ENCODE measurements around the gene CELF2.

The CELF2 gene

DNA sequence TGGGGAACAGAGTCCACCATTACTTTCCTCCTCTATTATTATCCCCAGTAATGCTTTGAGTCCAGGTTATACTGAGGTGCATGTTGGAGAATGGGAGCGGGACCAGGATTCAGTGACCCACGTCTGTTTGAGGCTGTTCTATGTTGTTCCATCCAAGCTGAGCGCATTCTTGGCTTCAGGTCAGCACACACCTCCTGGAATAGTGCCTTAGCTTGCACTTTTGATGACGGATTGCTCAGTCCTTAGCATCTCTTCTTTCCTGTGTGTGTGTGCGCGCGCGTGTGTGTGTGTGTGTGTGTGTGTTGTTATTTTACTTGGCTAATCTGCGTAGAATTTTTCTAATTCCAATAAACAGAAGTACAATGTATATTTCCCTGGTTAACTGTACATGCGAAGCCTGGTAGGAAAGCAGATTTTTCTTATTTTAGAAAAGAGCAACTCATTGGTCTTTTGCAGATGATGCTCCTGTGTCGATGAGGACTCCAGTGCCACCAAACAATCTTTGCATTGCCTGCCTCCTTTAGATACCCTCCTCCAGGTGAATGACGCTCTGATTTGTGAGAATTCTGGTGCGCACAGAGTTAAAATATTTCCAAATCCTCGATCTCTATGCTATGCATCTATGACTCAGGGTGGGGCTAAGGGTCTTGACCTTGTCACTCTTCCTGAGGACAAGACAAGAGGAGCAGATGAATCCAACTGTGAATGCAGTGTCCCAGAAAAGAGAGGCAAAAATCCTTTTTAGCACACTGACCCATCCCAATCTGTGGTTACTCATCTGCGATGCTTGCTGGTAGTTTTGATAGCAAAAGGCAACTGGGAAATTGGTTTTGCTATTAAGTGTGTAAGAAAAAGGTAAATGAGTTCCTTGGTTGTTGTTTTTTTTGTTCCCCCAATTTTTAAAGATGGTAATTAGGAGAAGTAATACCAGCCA lies 13.3 kb upstream of the CELF2 start:
- no peak for DNase-seq

DNA sequence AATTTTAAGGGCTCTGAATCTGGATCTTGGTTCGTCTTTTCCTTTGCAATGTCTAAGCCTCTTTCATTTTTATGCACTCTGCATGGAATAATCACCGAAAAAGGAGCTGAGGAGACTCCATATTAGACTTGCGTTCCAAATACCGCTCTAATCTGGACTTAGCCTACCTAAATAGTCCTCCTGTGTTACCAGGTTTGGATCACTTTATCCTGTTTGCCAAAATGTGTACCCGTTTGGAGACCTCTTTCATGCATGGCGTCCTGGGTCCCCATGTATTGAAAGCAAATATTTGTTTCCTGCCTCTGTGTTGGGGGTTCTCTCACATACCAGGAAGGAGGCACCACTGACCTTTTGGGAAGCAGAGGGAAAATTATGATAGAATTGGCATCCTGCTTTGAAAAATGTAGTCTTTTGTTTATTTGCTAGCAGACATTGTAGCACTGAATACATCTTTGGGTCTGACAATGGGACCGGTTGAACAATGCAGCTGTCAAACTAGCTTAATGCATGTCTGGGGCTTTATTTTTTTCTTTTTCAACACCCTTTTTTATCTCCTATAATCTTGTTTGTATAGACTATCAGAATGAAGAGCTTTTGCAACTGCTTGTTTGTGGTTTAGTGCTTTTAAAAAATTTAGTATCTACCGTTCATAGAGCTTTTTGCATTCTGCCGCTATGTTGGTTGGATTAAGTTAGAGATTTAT lies 11.8 kb upstream of the CELF2 start:
- no peak for DNase-seq

DNA sequence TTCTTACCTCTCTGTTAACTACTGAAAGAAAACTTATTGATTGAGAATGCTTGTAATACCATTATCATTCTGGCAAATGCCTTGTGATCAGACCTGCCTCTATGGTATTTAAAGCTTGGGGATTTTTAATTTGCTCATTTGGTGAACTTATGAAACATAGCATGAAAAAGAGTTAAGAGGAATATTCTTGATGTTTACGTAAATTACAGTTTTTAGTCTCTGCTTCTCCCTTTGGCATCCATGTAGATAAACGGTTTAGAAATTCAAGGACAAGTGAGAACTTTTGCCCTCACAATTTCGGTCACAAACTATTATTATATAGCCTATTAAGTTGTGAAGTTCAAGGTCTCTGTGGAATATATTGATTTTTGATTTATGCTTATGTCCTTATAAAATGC lies 11.2 kb upstream of the CELF2 start:
- no peak for DNase-seq

DNA sequence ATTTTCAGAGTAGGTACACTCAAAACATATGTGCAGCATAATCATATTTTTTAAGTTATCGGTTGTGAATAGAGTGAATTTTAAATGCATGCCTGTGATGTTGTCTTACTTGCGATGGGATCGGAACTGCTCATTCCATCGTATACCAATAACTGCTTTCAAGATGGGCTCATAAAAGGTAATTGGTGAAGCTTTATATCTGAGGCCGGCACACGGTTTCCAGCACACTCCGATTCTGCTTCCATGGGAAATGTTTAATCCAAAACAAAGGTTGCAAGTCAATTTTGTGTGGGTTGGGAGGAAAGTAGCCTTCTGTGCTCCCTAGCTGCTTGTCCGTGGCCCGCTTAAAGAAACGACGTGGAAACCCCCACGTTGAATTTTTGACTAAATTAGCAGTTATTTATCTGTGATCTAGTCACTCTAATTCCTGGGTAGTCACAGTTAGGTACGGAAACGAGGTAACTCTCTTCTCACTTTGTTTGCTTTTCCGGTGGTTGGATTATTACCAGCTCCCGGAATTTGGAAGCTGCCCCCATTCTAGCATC lies 10.1 kb upstream of the CELF2 start:
- DNase-seq = no peak

DNA sequence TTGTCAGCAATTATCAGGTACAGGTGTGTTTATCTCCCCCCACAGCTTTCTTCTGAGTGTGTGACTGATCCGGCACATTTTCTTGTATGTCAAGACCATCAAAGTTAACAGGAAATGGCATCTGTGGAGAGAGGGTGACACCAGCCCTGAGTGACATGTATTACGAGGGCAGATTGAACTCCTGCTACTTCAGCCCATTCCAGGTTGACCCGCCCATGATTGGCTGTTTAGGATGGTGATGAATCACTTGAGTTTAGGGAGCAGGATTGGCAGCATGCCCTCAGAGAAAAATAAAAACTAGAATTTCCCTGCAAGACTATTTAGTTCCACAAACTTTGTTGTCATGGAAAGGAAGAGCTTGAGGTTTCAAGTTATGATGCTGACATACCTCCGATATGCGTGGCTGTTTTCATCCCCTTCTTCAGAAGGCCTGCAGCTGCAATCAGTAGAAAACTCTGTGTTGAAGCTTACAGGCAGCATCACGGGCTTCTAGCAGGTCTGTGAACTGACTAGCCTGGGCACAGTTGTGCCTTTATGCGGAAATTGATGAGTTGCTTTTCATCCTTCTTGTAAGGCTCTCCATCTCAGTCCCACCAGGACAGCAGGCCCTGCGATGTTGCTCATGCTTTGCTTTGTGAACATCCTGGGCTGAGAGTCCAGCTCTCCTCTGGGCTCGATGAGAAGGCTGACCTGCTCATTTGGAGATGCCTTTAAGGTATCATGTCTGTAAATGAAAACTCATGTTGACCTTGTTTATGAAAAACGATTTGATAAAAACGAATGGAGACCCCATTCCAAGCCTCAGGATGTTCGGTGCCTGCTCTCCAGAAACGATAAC lies 8.0 kb upstream of the CELF2 start:
- no peak for DNase-seq

DNA sequence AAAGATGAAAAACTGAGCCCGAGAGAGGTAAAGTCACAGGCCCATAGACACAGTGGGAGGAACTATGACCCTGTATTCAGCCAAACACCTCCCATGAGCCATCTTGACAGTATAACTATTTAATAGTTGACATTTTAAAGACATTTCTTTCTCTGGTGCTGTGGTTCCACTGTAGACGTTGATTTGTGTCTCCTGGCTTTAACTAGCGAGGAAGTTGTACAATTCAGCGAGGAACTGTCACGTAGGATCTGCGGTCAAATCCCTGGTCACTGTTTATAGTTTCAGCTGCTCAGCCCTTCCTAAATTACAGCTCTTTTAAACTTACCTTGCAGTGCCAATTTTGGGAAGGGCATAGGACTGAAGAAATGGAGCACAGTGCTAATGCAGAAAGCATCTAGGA lies 7.1 kb upstream of the CELF2 start:
- no peak for DNase-seq

GRCh38 chr10:11011436-11011835 lies 6.2 kb upstream of the CELF2 start:
- no peak for DNase-seq

GRCh38 chr10:11011984-11012383 lies 5.7 kb upstream of the CELF2 start:
- no peak for DNase-seq

DNA sequence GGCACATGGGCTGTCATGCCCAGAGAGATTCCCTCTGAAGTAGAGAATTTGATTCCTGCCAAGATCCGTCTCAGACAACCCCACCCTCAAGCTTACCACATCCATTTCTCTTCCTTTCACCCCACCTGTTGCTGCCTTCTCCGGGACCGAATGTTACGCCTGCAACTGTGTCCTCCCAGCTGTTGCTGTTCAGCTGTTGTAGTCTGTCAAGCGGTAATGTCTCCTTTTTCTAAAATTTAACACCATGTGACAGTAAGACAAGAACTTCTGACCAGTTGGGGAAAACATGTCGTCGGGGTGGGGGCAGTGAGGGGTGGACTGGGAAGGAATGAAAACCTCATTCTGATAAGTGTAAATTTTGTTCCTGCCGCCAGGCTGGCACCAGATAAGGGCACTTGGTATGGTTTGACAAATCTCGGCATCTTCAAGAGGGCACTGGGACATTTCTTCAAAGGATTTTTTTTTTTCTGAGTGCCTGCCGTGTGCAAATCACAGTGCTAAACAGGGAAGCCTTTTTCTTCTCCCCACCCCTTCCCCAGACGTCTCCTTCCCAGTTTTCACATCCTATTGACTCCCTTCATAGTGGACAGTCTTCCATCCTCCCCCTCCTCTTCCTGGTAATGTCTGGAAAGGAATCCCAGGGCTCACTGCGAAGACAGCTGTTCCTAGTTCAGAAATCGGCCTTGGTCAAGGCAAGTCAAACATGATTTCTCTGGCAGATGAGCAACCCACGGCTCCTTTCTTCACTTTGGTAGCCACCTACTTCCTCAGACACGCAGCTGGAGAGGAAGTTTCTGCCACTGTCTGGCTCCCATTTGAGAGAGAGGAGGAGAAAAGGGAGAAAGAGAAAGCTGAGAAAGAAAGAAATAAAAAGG lies 5.0 kb upstream of the CELF2 start:
- DNase-seq = no peak

DNA sequence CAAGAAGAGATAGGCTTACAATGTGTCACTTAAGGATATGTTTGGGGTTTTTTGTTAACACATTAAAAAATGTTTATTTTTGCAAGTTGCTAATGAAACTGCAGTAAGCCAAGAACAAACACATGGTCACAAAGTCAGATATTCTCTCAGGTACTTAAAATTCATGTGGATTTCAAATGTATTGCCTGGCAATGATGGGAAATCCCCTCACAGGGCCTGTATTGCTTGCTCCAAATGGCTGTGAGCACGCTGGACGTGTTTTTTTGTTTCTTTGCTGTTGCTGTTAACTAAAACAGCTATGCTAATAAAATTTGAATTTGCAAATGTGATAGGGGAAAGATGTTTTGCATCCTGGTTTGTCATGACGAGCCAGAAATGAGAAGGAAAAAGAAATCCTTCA lies 3.8 kb upstream of the CELF2 start:
- DNase-seq = no peak

DNA sequence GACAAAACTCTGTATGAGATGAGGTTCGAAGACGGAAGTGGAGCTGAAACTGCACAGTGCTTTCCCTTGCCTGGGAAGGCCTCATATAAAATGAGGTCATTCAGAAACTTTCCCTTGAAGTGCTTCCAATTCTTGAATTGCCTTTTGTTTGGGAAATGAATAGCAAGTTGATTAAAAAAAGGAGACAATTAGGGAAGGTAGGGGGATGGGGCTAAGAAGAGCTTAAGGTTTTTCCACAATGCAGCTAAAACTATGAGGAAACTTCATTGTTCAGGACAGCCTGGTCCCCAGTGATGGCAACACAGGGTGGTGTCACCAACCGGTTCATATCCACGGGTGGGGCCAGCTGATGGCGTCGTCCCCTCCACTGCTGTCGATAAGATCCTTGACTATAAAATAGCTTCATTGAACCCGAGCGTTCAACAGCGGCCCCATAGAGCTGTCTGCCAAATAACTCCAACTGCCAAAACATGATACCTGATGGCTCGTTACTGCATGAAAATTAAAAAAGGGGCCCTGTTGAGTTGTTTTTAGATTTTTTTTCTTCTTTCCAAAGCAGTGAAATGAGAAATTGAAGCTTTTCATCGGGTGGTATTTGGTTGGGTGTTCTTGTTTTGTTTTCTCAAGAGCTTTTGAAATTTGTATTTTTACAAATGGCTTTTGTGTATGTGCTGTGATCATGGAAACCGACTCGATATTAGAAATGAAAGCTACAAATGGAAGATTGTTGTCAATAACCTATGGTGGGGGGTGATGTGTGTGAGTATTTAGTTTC lies 2.8 kb upstream of the CELF2 start:
- DNase-seq = no peak

- DNase-seq = no peak
Observed at GRCh38 chr10:11015446-11015934, 2.2 kb upstream of the CELF2 start.

DNA sequence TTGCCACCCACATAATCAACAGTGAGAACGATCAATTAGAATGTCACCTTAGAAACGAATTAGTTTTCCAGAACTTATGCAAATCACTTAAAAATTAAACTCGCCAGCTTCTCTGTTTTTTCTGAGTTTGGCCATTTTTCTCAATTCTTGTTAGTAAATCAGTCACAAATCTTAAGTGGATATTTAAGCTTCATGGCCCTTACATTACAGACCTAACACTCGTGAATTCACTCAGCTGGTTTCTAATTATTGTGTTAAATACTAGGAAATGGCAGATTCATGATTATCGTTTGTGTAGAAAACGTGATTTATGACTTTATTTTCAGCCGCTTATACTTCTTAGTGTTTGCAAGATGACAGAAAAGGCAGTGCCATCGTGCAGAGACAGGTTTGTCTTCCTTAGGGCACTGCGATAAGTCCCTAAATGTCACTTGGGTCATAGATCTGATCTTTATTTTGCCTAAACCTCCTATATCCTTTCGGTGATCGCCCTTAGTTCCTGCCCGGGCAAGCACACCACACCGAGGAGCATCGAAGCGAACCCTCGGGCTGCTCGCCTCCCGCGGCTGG lies 587 bp upstream of the CELF2 start:
- DNase-seq = no peak

DNA sequence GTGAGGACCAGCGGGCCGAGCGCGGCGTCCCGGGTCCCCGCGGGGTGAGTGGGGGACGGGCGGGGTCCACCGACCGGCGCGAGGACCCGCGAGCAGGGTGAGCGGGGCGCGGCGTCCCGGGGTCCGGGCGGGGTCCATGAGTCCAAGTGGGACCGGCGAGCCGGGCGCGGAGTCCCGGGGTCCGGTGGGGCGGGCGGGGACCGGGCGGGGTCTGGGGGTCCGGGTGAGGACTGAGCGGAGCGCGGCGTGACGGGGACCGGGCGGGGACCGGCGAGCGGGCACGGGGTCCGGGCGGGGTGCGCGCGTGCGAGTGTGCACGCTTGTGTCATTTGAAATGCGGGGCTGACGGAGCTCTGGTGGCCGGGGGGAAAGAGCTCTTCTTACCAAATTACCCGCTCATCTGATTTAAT lies 765 bp downstream of the CELF2 start:
- no peak for DNase-seq

- DNase-seq = no peak
Observed at GRCh38 chr10:11018855-11019631, 1.4 kb downstream of the CELF2 start.

DNA sequence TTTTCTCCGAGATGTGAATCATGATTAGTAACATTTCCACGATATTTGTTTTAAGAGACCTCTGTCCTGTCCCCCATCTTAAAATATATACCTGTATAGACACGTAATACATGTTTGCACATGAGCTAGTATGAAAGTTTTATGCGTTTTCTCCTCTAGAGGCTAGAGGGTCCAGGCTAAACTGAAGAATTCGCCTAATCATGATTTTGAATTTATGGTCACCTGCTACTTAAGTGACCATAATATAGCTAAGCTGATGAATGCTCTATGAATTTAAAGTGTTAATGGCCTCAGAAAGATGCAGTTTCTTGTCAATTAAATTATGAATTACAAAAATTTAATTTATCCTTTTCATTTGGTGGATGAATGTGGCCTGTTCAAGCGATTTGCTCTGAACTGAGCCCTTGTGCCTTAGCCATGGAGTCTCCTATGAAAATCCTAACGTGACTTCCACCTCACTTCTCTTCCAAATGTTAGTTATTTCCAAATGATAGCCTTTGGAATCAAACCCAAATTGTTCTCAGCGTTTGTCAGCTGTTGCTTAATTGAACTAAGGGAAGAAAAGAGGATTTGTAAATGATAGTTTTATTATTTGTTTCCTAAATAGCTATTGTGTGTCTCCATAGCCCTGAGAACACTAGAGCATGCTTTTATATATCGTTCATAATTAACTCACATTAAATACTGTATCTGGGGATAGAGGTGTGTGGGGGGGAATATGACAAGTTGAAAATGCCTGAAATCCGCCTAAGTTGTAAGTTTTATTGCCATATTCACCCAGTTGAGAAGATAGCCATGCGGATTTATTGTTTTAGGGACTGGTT lies 2.3 kb downstream of the CELF2 start:
- DNase-seq = no peak

DNA sequence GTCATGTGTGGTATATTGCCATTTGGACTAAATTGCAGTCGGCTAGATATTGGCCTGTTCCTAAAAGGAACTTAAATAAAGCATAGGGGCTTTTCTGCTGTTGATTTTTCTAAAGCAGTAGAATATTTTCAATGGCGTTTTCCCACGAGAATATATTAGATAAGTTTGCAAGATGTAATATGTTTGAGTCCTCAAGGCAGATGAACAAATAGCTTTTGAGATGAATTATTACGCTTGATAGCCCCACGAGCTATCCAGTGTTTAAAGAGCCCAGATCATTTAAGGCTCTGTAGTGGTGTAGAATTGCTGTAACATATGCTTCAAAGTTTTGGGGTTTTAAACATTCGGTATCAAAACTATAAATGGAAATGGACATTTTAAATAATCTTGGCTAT lies 2.9 kb downstream of the CELF2 start:
- DNase-seq = peak in 1 of 3 experiments; percentile 13

GRCh38 chr10:11022213-11022612 lies 4.5 kb downstream of the CELF2 start:
- DNase-seq = no peak

All from NCI-H1417 (cell line).